Right renal pelvis (tissue), 4 donors: Measurements from ENCODE around the gene CFAP300. TPM values are rescaled to one million over a fixed set of nuclear protein-coding genes. Genes with fewer than 3 reads are reported as not detected.

Source experiments
- DNase-seq, 4 donors: peaks; one replicate each; pipeline ENCODE4 v3.0.0-alpha.2; 2013; ENCODE audit warnings: low read depth in 4 of 4, low spot score in 3 of 4, missing footprints in 1 of 4
- polyA plus RNA-seq, 4 donors: library from polyadenylated mRNA; unstranded; fragments of 120-200 nt; gene quantifications; one replicate each; pipeline ENCODE4 v1.2.1, GENCODE V29; 2013; ENCODE audit not compliant: insufficient read length in 4 of 4

CFAP300 gene
- polyA plus RNA-seq, 4 donors = 5.4 to 7.0 (median 6.2) TPM

DNA sequence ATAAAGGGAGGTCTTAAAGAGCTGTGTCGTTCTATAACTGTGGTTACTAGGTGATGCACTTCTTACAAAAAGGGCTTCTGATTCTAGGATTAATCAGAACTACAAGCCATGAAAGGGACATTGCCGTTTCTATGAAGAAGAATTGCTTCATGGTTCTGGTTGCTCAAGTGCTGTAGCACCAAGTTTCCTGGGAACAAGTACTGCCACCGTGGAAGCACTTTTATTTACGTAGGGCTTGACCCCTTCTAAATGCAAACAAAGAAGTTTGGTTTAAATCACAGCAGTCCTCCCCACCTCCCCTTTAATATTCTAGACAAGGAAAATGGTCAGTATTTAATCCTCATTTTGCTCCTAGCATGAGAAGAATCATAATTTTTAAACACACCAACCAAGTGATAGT lies 72.8 kb downstream of the CFAP300 start:
- no peak for DNase-seq

GRCh38 chr11:102120437-102120973 lies 73.3 kb downstream of the CFAP300 start:
- no peak for DNase-seq

- no peak for DNase-seq
Measured at GRCh38 chr11:102121329-102121728, 74.1 kb downstream of the CFAP300 start.

Other genes starting within 250 kb of the CFAP300 start
- 1 to 10 TPM; 3.7 to 5.2 (median 3.9) TPM for gene CEP126, start 132.4 kb upstream of the CFAP300 start, polyA plus RNA-seq
- under 1 TPM in 1 of 4 donors, not detected in 3; 0.05 TPM for gene ANGPTL5, start 130.9 kb upstream of the CFAP300 start, polyA plus RNA-seq
- gene YAP1, start 63.0 kb downstream of the CFAP300 start, polyA plus RNA-seq = 100 to 1,000 TPM; 176 to 207 (median 200) TPM